ENCODE measurements around the gene RNF31.
"Not testable (repeated sequence)": the region's sequence is repeated elsewhere in the genome, so short reads cannot be mapped to it uniquely, and the experiment has no call there.

The RNF31 gene

DNA sequence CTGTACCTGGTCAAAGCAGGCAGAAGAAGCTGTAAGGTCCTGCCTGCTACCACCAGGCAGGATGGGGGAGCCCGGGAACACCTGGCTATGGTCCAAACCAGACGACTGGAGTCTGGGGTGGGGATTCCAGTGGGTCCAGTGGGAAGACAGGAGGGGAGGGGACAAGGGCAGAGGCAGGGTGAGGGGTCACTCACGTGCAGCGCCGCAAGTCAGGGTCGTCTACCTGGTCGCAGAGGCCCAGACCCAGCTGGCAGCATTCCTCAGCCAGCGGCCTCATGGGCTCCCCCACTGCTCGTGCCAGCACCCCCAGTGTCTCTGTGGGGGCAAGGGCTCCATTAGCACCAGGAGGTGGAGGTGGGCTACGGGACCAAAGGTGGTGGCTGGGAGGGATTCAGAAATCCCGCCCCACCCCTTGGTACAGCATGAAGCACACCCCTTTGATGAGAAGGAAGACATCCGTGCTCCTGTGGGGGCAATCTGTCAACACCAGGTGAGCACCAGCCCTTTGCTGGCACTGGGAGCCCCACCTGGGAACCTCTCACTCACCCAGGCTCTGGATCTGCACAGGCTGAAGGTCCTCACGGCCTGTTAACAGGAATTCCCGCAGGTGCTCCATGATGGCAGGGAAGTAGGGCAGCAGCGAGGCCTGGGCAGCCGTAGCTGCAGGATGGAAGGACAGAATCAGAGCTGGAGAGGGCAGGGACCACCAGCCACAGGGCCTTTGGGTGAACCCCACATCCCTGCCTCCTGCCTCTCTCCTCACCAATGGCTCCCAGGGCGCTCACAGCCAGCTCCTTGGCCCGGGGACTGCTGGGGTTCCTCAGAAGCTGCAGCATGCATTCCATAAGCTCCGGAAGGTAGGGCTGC lies 37.0 kb downstream of the RNF31 start:
- no peak for DNase-seq

DNA sequence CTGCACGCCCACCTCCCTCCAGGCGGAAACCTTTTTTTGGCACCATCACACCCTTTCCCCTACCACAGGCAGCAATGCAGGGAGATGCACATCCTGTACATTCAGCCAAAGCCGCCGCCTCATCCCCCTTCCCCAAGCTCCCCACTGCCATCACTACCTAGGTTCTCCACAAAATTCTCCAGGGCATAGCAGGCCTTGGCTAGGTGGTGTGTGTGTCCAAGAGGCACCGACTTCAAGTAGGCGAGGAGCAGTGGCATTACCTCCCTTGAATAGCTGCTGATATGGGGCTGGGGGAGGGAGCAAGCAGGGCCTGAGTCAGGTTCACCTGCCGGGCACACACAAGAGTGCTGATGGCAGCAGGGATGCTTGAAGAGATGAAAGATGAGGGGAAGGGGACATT lies 37.7 kb downstream of the RNF31 start:
- no peak for DNase-seq

DNA sequence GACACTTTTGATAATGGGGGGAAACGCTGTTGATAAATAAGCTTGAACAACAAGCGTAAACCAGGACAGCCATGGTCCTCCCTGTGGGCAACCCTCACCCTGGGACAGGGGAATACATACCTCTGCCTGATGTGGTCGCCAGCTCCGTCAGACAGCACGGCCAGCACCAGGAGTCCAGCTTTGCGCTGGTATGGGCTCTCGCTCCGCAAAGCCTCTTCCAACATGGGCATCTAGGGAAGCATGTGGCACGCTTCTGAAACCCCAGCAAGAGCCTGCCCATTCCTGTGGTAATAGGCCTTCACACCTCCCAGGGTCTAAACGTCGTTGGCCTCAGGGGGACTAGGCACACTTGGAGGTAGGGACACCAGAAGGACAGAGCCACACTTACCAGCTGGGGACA lies 38.4 kb downstream of the RNF31 start:
- no peak for DNase-seq

DNA sequence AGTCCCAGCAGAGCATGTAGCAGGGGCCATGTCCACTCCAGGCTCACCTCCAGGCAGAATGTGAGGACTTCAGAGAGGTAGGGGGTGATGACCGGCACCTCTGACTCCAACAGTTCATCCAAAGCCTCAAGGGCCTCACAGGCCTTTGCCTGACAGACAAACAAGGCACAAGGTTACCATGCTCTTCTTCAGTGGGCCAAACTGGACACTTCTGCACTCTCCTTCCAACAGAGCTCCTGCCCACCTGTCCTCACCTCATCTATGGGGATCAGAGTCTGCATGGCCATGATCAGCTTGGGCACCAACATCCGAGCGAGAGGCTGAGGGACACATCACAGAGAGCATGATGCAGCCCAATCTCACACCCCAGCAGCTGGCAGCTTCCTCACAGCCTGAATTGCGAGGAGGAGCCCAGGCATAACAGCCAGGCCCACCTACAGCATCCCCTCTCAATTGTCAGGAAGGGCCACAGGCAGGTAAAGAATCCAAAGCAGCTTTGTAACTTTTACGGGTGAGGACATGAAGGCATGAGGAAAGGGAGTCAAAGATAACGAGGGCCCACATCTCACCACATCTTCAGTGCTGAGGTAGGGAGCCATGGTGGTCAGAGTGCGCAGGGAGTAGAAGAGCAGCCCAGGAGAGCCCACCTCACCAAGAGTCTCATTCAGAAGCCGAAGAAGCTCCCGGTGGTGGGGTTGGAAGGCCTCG lies 39.7 kb downstream of the RNF31 start:
- no peak for DNase-seq

DNA sequence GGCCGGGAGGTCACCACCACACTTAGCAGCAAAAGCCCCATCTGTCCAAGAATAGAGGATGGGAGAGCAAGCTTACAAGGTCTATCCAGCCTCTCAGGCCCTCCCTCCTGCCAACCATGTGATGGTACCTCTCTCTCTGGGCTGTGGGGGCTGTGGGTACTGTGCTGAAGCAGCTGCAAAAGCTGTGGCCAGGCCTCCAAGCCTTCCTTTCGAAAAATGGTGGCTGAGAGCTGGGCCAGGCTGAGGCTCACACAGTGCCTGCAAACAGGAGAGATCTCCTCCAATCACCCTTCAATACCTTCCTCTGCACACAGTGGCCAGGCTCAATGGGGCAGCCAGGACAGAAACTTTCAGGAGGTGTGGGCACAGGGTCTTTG lies 40.2 kb downstream of the RNF31 start:
- no peak for DNase-seq

DNA sequence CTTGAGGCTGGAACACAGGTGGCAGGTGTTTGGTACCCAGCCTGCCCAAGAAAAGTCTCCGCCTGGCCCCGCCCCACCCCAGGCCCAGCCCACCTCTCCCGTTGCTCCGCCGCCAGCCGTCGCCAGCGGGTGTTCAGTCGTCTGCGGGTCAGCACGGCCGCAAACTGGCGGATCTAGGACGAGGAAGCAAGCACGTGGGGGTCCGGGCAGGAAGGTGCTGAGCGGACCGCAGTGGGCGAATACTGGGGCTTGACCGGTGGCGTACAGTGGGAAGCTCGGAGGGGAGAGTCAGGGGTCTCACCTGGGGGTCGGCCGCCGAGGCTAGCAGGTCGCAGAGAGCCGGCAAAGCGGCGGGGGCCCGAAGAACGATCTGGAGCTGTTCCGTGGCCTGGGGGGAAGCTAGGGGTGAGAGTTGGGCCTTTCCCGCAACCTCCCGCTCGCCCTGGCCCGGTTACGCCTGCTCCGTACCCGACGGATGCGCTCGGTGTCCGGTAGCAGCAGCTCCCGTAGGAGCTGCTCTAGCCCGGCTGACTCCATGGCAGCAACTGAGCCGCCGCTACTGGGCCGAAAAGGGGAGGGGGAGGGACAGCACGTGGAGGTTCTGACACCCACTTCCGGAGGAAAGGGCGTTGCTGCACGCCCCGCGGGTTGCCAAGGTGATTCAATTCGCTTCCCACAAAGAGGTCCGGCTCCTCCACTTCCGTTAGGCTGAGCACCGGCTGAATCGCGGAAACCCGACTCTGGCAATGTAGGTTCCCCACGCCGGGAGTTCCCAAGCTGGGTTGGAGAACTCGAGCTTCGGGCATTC lies 41.2 kb downstream of the RNF31 start, which contains the start of gene IPO4:
IPO4 (minus strand) TSS at position 566 of the 808 bp plus-strand sequence; CDS start at position 537, 29 bp downstream.
- peak; percentile 83 to 90 (median 88) for DNase-seq

DNA sequence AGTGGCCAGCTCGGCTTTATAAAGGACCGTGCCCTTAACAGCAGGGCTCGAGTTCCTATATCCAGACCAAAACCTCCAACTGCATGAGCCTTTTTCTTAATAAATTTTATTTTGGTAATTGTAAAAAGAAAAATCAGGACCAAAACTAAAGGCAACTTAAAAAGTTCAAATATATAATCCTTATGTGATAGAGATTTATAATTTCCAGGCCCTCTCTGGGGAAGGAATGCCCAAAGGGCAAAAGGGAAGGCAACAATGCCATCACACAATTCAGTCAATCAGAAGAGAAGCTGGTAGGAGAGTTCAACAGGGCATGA lies 41.7 kb downstream of the RNF31 start:
- DNase-seq = no peak

DNA sequence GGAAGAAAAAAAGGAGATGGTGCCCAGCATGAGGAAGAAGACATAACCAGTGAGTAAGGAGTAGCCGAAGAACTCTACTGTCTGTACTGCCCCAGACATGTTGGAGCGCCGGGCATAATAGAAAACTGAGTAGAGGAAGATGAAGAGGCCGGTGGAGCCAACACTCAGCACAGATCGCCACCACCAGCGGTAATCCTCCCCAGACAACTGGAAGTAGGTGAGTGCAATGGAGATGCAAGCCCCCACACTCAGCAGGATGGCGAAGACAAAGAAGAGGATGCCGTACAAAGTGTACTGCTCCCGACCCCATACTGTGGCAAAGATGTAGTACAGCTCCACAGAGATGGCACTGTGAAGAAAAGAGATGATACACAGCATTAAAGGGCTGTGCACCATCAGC lies 42.2 kb downstream of the RNF31 start:
- DNase-seq = no peak

DNA sequence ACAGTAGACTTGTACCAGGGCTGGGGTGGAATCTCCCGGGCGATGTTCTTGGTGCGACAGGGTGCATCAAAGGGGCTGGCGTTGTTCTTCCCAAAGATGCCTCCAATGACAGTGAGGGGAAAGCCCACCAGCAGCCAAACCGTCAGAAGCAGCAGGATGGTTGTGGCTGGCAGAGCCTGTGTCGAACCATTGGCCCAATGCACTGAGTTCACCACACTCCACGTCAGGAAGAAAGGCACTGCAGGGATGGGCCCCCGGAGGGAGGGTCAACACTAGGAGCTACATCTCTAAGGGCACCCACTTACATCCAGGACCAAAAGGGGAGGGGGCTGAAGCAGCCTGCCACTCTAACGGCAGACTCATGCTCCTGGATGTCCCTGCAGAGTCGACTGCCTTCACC lies 43.1 kb downstream of the RNF31 start:
- DNase-seq = no peak

DNA sequence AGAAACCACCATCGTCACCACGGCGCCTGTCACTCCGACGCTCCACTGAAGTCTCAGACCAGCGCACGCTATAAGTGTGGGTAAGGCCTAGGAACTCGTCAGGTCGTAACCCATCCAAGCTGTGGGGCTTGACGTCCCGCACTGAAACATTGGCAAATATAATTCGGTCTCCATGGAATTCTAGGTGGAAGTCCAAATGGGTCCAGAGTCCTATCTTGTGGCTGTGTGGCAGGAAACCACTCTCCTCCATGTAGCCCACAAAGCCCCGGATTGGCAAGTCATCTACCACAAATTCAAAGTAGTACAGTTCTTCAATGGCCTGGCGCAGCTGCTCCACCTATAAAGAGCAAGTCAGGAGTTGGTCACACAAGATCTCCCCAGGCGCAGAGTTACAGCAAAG lies 45.6 kb downstream of the RNF31 start:
- DNase-seq = no peak

DNA sequence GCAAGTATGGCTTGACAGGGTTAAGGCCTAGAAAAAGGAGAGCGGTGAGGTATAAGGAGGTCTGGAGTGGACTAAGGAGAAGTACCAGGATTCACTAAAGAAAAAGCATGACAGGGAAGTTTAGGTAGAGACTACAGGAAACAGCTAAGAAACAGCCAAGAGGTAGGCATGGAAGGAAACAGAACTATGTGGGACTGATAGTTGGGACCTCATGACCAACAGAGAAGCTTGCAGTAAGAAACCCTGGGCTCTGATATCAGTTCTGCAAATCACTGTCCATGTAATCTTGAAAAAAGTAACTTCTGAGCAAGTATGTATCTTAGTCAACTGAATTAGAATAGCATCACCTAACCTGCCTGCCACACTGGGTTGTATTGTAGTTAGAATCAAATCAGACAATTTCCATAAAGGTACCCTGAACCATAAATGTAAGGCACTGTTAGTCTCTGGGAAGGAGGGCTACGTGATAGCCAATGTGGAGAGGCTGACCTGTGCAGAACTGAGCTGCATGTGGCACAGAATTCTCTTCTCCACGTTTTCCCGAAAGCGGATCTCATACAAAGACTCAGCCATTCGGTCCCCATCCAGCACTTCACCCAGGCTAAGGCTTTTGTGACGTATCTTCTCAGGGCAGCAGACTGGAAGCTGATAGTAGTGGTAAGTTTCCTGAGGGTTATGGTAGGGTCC lies 47.0 kb downstream of the RNF31 start:
- DNase-seq = no peak

DNA sequence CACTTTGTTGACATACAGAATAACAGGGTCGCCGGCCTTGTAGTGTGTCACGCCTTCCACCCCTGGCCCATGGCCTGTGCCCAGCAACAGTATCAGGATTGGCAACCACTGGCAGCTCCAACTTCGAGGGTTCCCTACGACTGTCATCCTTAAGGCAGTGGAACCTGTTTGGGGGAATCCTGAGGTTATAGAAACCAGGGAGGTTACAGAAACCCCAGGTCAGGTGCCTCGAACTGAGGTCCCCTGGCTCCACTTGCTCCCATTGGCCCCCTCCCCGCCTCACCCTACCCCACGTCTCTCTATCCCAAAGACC lies 47.5 kb downstream of the RNF31 start:
- no peak for DNase-seq

DNA sequence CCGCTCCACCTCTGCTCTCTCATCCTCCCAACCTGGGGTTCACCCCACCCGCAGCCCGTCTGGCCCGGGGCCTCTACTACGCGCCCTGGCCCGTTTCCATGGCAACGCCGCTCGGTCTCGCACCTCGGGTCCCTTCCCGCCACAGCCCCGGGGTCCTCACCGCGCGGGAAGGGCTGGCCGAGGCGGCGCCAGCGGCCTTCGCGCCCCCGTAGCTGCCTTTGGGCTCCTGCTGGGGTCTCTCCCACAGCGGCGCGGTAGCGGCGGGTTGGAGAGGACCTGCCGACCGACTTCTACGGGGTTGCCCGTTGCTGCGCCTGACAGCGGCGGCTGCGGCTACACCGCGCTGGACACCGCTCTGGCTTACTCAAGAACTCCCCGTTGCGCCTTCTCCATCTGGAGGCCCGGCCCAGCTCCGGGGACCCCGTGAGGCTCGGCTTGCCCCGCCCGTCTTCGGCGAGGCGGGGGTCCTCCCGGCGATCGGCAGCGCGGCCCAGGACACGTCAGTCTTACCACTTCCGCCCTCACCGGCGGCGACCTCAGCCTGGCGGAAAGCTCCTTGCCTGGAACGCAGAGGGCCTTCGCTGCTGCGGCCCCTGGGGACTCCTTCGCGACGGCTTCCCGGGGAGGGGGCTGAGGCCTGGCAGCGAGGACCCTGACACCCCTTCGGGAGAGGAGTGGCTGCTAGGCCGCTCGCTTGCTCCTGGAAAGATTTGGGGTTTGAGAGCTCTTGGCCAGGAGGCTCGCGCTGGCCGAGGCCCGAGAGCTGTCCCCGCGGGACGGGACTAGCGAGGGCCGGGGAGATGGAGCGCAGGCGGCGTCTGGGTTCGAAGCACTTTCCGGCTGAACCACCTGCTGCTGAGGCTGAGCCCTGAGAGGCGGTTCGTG lies 48.1 kb downstream of the RNF31 start, which contains the start of gene TM9SF1:
TM9SF1 (minus strand) TSS at position 256 of the 885 bp plus-strand sequence. CDS start 422 bp downstream, outside the sequence.
- DNase-seq = peak; percentile 73 to 84 (median 80)

DNA sequence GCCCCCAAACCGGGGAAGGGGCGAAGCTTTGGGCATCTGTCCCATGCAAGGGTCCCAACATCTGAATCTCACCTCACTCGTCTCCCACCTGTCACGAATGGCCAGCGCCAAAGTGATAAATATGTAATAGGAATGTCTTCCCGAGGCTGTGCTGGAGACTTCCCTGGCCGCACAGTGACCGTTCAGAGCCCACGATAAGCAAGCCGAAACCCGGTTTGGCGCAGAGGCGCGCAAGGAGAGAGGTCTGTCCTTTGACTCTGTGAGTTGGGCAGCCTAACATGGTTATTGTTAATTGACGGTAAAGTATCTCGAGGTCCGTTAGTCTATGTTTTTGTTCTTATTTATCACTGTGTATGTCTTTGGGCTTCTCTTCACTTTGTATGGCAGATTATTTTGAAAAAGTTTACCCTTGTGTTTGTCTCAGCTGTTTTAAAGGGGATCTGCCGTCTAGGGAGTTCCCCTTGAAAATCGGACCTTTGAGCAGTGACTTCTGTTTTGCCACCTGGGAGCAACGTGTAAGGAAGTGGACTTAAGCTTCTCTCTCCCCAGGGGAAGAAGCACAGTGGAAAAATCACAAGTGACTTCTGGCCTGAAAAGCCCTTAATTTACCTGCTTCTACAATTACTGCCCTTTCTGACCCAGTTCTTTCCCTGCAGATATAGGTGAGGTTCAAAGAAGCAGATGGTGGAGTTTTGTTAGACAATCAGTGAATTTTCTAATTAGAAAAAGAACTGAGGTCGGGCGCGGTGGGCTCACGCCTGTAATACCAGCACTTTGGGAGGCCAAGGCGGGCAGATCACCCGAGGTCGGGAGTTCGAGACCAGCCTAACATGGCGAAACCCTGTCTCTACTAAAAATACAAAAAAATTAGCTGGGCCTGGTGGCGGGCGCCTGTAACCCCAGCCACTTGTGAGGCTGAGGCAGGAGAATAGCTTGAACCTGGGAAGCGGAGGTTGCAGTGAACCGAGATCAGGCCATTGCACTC lies 49.1 kb downstream of the RNF31 start:
- no peak for DNase-seq

DNA sequence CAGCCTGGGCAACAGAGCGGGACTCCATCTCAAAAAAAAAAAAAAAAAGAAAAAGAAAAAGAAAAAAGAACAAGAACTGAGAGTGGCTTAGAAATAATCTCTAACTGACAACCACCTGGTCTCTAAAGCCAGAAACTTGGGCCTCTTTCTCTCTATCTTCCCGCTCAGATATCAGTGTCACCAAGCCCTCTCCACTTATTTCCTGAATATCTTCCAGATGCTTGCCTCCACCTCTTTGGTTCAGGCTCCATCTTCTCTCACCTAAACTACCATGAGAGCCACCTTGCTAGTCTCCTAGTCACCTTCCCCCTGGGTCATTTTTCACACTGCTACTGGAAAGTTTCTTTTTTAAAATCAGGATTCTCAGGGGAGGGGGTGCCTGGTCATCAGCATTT lies 49.8 kb downstream of the RNF31 start:
- DNase-seq = no peak

DNA sequence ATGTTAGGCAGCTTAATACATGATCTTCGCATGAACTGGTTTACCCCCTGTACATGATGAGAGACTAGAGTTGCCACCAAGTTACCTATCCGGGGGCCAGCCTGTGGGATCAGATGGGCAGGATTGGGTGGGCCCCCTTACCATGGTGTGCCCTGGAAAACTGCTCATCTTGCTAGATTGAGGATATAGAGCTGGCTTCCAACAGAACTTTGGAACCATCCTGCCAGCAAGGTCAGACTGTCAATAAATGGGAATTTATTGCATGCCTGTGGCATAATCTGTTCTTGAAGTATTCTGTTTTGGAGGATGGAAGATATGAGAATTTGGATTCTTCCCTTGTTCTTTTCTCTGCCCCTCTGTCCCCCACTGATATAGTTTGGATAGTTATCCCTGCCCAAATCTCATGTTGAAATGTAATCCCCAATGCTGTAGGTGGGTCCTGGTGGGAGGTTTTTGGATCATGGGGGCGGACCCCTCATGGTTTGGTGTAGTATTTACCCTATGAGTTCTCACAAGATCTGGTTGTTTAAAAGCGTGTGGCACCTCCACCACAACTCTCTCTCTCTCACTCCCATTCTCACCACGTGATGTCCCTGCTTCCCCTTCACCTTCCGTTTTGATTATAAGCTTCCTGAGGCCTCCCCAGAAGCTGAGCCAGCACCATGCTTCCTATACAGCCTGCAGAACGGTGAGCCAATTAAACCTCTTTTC lies 51.7 kb downstream of the RNF31 start:
- no peak for DNase-seq

DNA sequence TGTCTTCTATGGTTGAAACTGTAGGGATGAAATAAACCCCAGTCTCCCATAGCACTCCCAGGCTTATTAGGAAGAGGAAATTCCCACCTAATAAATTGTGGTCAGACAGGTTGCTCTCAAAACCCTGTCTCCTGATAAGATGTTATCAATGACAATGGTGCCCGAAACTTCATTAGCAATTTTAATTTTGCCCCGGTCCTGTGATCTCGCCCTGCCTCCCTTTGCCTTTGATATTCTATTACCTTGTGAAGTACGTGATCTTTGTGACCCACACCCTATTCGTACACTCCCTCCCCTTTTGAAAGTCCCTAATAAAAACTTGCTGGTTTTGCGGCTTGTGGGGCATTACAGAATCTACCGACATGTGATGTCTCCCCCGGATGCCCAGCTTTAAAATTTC lies 55.2 kb downstream of the RNF31 start:
- DNase-seq = not testable (repeated sequence)

DNA sequence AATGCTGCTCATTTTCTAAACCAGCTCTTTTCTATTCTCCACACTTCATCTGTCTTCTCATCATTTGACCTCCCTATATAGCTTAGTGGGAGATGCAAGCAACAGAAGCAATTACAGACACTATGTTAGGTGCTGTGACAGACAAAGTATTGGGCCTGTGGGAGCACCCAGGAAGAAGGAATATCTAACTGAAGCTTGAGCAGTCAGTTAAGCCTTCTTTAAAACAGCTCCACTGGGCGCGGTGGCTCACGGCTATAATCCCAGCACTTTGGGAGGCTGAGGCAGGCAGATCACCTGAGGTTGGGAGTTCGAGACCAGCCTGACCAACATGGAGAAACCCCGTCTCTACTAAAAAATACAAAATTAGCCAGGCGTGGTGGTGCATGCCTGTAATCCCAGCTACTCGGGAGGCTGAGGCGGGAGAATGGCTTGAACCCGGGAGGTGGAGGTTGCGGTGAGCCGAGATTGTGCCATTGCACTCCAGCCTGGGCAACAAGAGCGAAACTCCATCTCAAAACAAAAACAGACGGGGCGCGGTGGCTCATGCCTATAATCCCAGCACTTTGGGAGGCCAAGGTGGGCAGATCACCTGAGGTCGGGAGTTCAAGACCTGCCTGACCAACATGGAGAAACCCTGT lies 56.1 kb downstream of the RNF31 start:
- not testable (repeated sequence) for DNase-seq
